Panc1 (cell line): Measurements from ENCODE around the gene KAT2A. TPM values are rescaled to one million over a fixed set of nuclear protein-coding genes. Genes with fewer than 3 reads are reported as not detected.

Experiments used
- ATAC-seq: fragments of 200-7000 bp; cut with Tn5 transposase; 2 replicates; pipeline ENCODE4 v1.9.1; 2020; ENCODE audit warnings: mild to moderate bottlenecking, moderate library complexity
- BruUV-seq: library from RNA; stranded (reverse); fragments of 400-500 nt; replicated peaks from 2 replicates; lab custom pipeline; 2021; lab: Mats Ljungman, UMichigan
- CTCF ChIA-PET: fragments of 300-600 bp; sonication (Branson Sonifier 250); formaldehyde crosslinking; loops from one replicate; lab custom pipeline; 2022; ENCODE audit warnings: antibody characterized with exemption; lab: Charles Lee
- POLR2A ChIA-PET: fragments of 300-600 bp; sonication (Branson Sonifier 250); formaldehyde crosslinking; loops from one replicate; lab custom pipeline; 2022; ENCODE audit warnings: antibody characterized with exemption; lab: Charles Lee
- DNase-seq: peaks from one replicate; pipeline ENCODE4 v3.0.0-alpha.2; 2010; ENCODE audit warnings: low read depth, low spot score
- H3K27ac ChIP-seq: 2 replicates; pipeline ENCODE4 v1.5.1; 2011; ENCODE audit warnings: mild to moderate bottlenecking, low read length, inconsistent platforms
- H3K27me3 ChIP-seq: fragments of 200-500 bp; sonication (Bioruptor generic); 2 replicates; pipeline ENCODE4 v1.6.0; 2014; ENCODE audit warnings: low read length, inconsistent platforms; ENCODE audit not compliant: control insufficient read depth, insufficient read depth
- H3K36me3 ChIP-seq: fragments of 200-500 bp; sonication (Bioruptor generic); 2 replicates; pipeline ENCODE4 v1.5.1; 2014; ENCODE audit warnings: inconsistent platforms, mild to moderate bottlenecking, low read length, moderate library complexity; ENCODE audit not compliant: control insufficient read depth, insufficient read depth
- H3K4me1 ChIP-seq: 2 replicates; pipeline ENCODE4 v1.5.1; 2011; ENCODE audit warnings: inconsistent platforms, mild to moderate bottlenecking, low read length, moderate library complexity; ENCODE audit not compliant: control insufficient read depth, insufficient read depth
- H3K4me3 ChIP-seq, 2 experiments: 2 replicates each; pipeline ENCODE4 v1.5.1; 2011 to 2012; ENCODE audit warnings: low read depth in 2 of 2, low read length in 2 of 2, mild to moderate bottlenecking in 2 of 2, inconsistent platforms in 1 of 2, moderate library complexity in 1 of 2
- H3K9me3 ChIP-seq: fragments of 200-500 bp; sonication (Bioruptor generic); 2 replicates; pipeline ENCODE4 v1.5.1; 2014; ENCODE audit warnings: low read depth, mild to moderate bottlenecking, inconsistent platforms, low read length, moderate library complexity; ENCODE audit not compliant: control insufficient read depth, insufficient read depth
- CTCF ChIP-seq: fragments of 450-650 bp; IDR thresholded peaks from 2 replicates; pipeline ENCODE4 v1.5.1; 2017; ENCODE audit warnings: mild to moderate bottlenecking
- SIN3A ChIP-seq: IDR thresholded peaks from 2 replicates; pipeline ENCODE4 v1.6.1; 2012; ENCODE audit warnings: low read depth, mild to moderate bottlenecking, low read length, moderate library complexity, borderline replicate concordance; ENCODE audit not compliant: insufficient read depth
- in situ Hi-C: cut with HindIII; loops from 2 replicates; pipeline ENCODE4 v1.10.0; 2016; ENCODE audit warnings: low sequenced_read_pairs, low pct_unique_long_range_greater_than_20kb
- intact Hi-C: fragments of 100-400 bp; cut with micrococcal nuclease; formaldehyde crosslinking; loops from one replicate; pipeline ENCODE4 v1.10.0; 2022; ENCODE audit not compliant: unreplicated experiment
- total RNA-seq: library from RNA; stranded (reverse); gene quantifications from one replicate; pipeline ENCODE4 v1.2.1, GENCODE V29; 2021; ENCODE audit not compliant: unreplicated experiment
- TF ChIP-seq, protein P1 (sequence below), 2 experiments: IDR thresholded peaks; 2 replicates each; pipeline ENCODE4 v1.6.1; 2011 to 2012; ENCODE audit warnings: low read depth in 2 of 2, control low read depth in 1 of 2, low read length in 1 of 2, mild to moderate bottlenecking in 1 of 2, moderate library complexity in 1 of 2; ENCODE audit not compliant: insufficient read depth in 1 of 2

The KAT2A gene
- total RNA-seq, 1 experiment from 2014 or later = 67.0 TPM

GRCh38 chr17:42068979-42069378, 52.2 kb downstream of the KAT2A start:
- H3K9me3 ChIP-seq = no peaks in the 10 kb centered on the region
- POLR2A ChIA-PET = no interaction called here
- ATAC-seq (no peak), DNase-seq (no peak)
- TF ChIP-seq, protein P1, sequence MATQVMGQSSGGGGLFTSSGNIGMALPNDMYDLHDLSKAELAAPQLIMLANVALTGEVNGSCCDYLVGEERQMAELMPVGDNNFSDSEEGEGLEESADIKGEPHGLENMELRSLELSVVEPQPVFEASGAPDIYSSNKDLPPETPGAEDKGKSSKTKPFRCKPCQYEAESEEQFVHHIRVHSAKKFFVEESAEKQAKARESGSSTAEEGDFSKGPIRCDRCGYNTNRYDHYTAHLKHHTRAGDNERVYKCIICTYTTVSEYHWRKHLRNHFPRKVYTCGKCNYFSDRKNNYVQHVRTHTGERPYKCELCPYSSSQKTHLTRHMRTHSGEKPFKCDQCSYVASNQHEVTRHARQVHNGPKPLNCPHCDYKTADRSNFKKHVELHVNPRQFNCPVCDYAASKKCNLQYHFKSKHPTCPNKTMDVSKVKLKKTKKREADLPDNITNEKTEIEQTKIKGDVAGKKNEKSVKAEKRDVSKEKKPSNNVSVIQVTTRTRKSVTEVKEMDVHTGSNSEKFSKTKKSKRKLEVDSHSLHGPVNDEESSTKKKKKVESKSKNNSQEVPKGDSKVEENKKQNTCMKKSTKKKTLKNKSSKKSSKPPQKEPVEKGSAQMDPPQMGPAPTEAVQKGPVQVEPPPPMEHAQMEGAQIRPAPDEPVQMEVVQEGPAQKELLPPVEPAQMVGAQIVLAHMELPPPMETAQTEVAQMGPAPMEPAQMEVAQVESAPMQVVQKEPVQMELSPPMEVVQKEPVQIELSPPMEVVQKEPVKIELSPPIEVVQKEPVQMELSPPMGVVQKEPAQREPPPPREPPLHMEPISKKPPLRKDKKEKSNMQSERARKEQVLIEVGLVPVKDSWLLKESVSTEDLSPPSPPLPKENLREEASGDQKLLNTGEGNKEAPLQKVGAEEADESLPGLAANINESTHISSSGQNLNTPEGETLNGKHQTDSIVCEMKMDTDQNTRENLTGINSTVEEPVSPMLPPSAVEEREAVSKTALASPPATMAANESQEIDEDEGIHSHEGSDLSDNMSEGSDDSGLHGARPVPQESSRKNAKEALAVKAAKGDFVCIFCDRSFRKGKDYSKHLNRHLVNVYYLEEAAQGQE (IDR thresholded peaks at IDR 0.05; ENCODE audit: insufficient read depth in 1 of 2, low read depth in 2 of 2, low read length in 1 of 2) = no peak
- BruUV-seq = no TSS peak
- CTCF ChIA-PET = no interaction called here
- H3K36me3 ChIP-seq = no peaks in the 10 kb centered on the region
- H3K4me1 ChIP-seq = peaks cover 4% of the 10 kb centered on the region; the same call in 1 of the 2 replicates
- H3K4me3 ChIP-seq = no peak overlapping the region
- intact Hi-C loops (no loop called here), in situ Hi-C loops (no loop called here)
- H3K27me3 ChIP-seq = no peaks in the 10 kb centered on the region
- no peak overlapping the region for H3K27ac ChIP-seq

GRCh38 chr17:42067371-42068091, 53.6 kb downstream of the KAT2A start:
- Histone ChIP-seq H3K27ac (no peak overlapping the region), H3K4me3 (no peak overlapping the region), H3K27me3 (no peaks in the 10 kb centered on the region), H3K9me3 (no peaks in the 10 kb centered on the region), H3K4me1 (peaks cover 4% of the 10 kb centered on the region; the same call in 1 of the 2 replicates), H3K36me3 (no peaks in the 10 kb centered on the region)
- no TSS peak for BruUV-seq
- ChIA-PET CTCF (interaction anchor here (0.6 to 1.0 kb wide), 2 partner anchors 31 to 236 kb away, joined by 3 read pairs; partner anchors contain the start of gene ZNF385C), POLR2A (no interaction called here)
- ATAC-seq (peak; percentile 56), DNase-seq (peak; percentile 47)
- in situ Hi-C loops = no loop called here
- intact Hi-C loops = no loop called here
- TF ChIP-seq SIN3A = no peak
- peak; percentile 83 for TF ChIP-seq CTCF
- TF ChIP-seq, protein P1 (IDR thresholded peaks at IDR 0.05; ENCODE audit: insufficient read depth in 1 of 2, low read depth in 2 of 2, low read length in 1 of 2) = no peak
